Measurements from ENCODE around the gene EGR2. TPM values are rescaled to one million over a fixed set of nuclear protein-coding genes. Genes with fewer than 3 reads are reported as not detected.

The EGR2 gene
- total RNA-seq, 1 experiment from 2014 or later: 2.6 TPM

DNA sequence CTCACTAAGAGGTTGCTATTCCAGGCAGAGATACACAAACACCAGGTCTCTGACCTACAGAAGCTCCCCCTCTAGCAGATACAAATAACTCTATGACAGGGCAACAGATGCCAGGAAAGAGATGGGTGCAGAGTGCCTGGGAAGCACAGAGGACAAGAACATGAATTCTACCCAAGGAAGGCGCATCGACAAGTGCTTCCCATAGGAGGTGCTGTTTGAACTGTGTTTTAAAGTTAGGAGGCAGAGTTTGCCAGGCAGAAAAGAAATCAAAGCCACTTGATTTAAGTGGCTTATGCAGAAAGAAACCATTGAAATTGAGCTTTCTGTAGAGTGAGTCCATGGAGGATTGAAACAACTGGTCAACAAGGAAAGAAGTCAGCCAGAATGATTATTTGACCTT is 35.3 kb upstream of the EGR2 start:
- H3K4ac ChIP-seq (ENCODE audit: low read depth, low read length): no peak overlapping the region
- Mint-ChIP-seq H3K27me3 (ENCODE audit: low read depth) (no peaks in the 10 kb centered on the region), H3K27ac (no peak overlapping the region), H3K9me3 (peaks cover 0 to 2% of the 10 kb centered on the region in 2 experiments; a peak in 2 of 5 replicates), H3K4me1 (no peaks in the 10 kb centered on the region), H3K4me3 (no peak overlapping the region), H3K36me3 (ENCODE audit: insufficient read depth in 1 of 3, low read depth in 3 of 3) (no peaks in the 10 kb centered on the region)
- no peak overlapping the region for H3K4me2 ChIP-seq (ENCODE audit: insufficient read depth, insufficient read length, low read length)
- H4K20me1 ChIP-seq (ENCODE audit: control insufficient read depth, insufficient read depth, insufficient read length): no peaks in the 10 kb centered on the region
- no peak overlapping the region for H2BK5ac ChIP-seq (ENCODE audit: insufficient read length, low read length)
- no peak overlapping the region for H3K56ac ChIP-seq (ENCODE audit: insufficient read length, low read depth, low read length)
- H3K14ac ChIP-seq (ENCODE audit: insufficient read depth, low read length): no peak overlapping the region
- no peak overlapping the region for H3K18ac ChIP-seq (ENCODE audit: insufficient read length, low read depth, low read length)
- H2BK20ac ChIP-seq (ENCODE audit: low read depth, low read length, poor library complexity, severe bottlenecking): no peak overlapping the region
- H2AFZ ChIP-seq (ENCODE audit: low read length): no peak overlapping the region
- H4K91ac ChIP-seq (ENCODE audit: insufficient read length, low read depth, low read length): no peak overlapping the region
- no peak overlapping the region for H3K23ac ChIP-seq (ENCODE audit: insufficient read length, low read depth, low read length)
- H3K27ac ChIP-seq (ENCODE audit: insufficient read length, low read depth, low read length): no peak overlapping the region
- TF ChIP-seq CTCF (conservative IDR thresholded peaks at IDR 0.05): peak; percentile 75
- no peak overlapping the region for H2BK120ac ChIP-seq (ENCODE audit: low read depth, low read length, poor library complexity, severe bottlenecking)
- no peaks in the 10 kb centered on the region for H3K79me2 ChIP-seq (ENCODE audit: insufficient read depth, low read length)
- WGBS (ENCODE audit: extremely low coverage, insufficient read length, low lambda C conversion rate): no CpG with 5 or more reads among the region's 2 CpGs
- no peak overlapping the region for H4K5ac ChIP-seq (ENCODE audit: insufficient read length, low read depth, low read length)
- H3K9me3 ChIP-seq (ENCODE audit: control insufficient read depth, low read depth, low read length): no peaks in the 10 kb centered on the region
- H3K4me1 ChIP-seq (ENCODE audit: insufficient read depth, low read length): no peaks in the 10 kb centered on the region
- H3K9ac ChIP-seq (ENCODE audit: extremely low read depth, insufficient read length, low read length): no peak overlapping the region
- no peak overlapping the region for H2BK12ac ChIP-seq (ENCODE audit: insufficient read length, low read depth, low read length)
- no peak overlapping the region for H2BK15ac ChIP-seq (ENCODE audit: low read depth, low read length)
- H3K27me3 ChIP-seq (ENCODE audit: insufficient read depth, low read length): no peaks in the 10 kb centered on the region
- no peak overlapping the region for H4K8ac ChIP-seq (replicated peaks; ENCODE audit: insufficient read length, low read depth, low read length)
- H3K79me1 ChIP-seq (ENCODE audit: insufficient read depth, low read depth, low read length, poor library complexity, severe bottlenecking): no peaks in the 10 kb centered on the region
- H2AK5ac ChIP-seq (ENCODE audit: insufficient read length, low read length): no peak overlapping the region
- peak; percentile 52 for DNase-seq
- H3K23me2 ChIP-seq (ENCODE audit: insufficient read length, low read depth, low read length, poor library complexity, severe bottlenecking): no peaks in the 10 kb centered on the region
- no peak overlapping the region for H3T11ph ChIP-seq (ENCODE audit: low read length)

Measured in H9 (cell line).